Body of pancreas (tissue), 4 donors: ENCODE data around the gene ANTXR1. TPM values are rescaled to one million over a fixed set of nuclear protein-coding genes. Genes with fewer than 3 reads are reported as not detected.

Experiments
- ATAC-seq: fragments of 150-250 bp; one replicate; pipeline ENCODE4 v1.9.1; 2016
- DNase-seq, 4 donors: peaks; one replicate each; pipeline ENCODE4 v3.0.0-alpha.2; 2019
- H3K27ac ChIP-seq, 4 donors: fragments of 200-600 bp; sonication (generic); 1 replicate in 3 of 4; 2 replicates in 1 of 4; pipeline versions ENCODE4 v1.5.1 to v1.6.1; 2016 to 2019; ENCODE audit warnings: mild to moderate bottlenecking in 1 of 4, mixed read lengths in 1 of 4, moderate library complexity in 1 of 4
- H3K27me3 ChIP-seq, 2 donors: fragments of 200-600 bp; sonication (generic); one replicate each; pipeline ENCODE4 v1.6.0; 2016; ENCODE audit warnings: mild to moderate bottlenecking in 1 of 2
- H3K36me3 ChIP-seq, 2 donors: fragments of 200-600 bp; sonication (generic); replicated peaks in 1 of 2; 2 replicates each; pipeline ENCODE4 v1.5.1; 2016; ENCODE audit warnings: low read depth in 2 of 2; ENCODE audit not compliant: insufficient read depth in 1 of 2
- H3K4me1 ChIP-seq: fragments of 200-600 bp; sonication (generic); one replicate; pipeline ENCODE4 v1.6.0; 2016
- H3K4me3 ChIP-seq, 2 donors: fragments of 200-600 bp; sonication (generic); 1 replicate in 1 of 2; 2 replicates in 1 of 2; pipeline ENCODE4 v1.5.1; 2016 to 2019
- H3K9me3 ChIP-seq, 3 donors: fragments of 200-600 bp; sonication (generic); 1 replicate in 2 of 3; 2 replicates in 1 of 3; pipeline ENCODE4 v1.5.1; 2016
- CTCF ChIP-seq, 7 experiments: fragments of 450-650 bp in 4 of 7; fragments of 200-600 bp in 3 of 7; sonication (generic) in 3 of 7; IDR thresholded peaks; one replicate each; pipeline ENCODE4 v1.5.1; 2016 to 2019; ENCODE audit warnings: antibody characterized with exemption in 7 of 7
- POLR2A ChIP-seq, 3 donors: fragments of 450-650 bp; IDR thresholded peaks; one replicate each; pipeline ENCODE4 v1.6.1; 2016; ENCODE audit warnings: antibody characterized with exemption in 3 of 3, mild to moderate bottlenecking in 2 of 3
- WGBS, 2 donors: methylation state at CpG; one replicate each; pipeline ENCODE4 v1.1.5; 2017; 5-methylcytosine and 5-hydroxymethylcytosine counted together
- intact Hi-C: fragments of 100-400 bp; cut with DNase I; formaldehyde crosslinking; loops from one replicate; pipeline ENCODE4 v1.15.1; 2023
- total RNA-seq, 2 donors: library from RNA; depleted of rRNA; stranded (reverse); fragments of >200 nt; gene quantifications; one replicate each; pipeline ENCODE4 v1.1.0, GENCODE V29; 2016

Gene ANTXR1
- total RNA-seq, 2 donors from 2014 or later: 9.3 to 11.2 TPM

GRCh38 chr2:69013840-69014821 is 1.2 kb downstream of the ANTXR1 start:
- no peak for TF ChIP-seq CTCF (IDR thresholded peaks at IDR 0.05)
- DNase-seq: no peak
- intact Hi-C loops: no loop called here

GRCh38 chr2:69017080-69017479 is 4.1 kb downstream of the ANTXR1 start:
- intact Hi-C loops: no loop called here
- TF ChIP-seq POLR2A (IDR thresholded peaks at IDR 0.05) (no peak), CTCF (IDR thresholded peaks at IDR 0.05) (no peak)
- H3K9me3 ChIP-seq: no peaks in the 10 kb centered on the region
- H3K27ac ChIP-seq: no peak overlapping the region
- H3K4me3 ChIP-seq: no peak overlapping the region
- ATAC-seq: no peak
- WGBS, 2 donors: 64 to 72% methylated on average over 5 of the region's 5 CpGs
- DNase-seq: no peak
- peaks cover 10% of the 10 kb centered on the region for H3K4me1 ChIP-seq
- peaks cover 0 to 13% of the 10 kb centered on the region in 2 donors for H3K27me3 ChIP-seq
- no peaks in the 10 kb centered on the region for H3K36me3 ChIP-seq

More at GRCh38 chr2:69013840-69014821, 1.2 kb downstream of the ANTXR1 start:
- Histone ChIP-seq H3K27me3 (peaks cover 0 to 13% of the 10 kb centered on the region in 2 donors), H3K4me1 (peaks cover 10% of the 10 kb centered on the region), H3K4me3 (peak overlapping the region in 1 of 2 donors; percentile 44), H3K36me3 (no peaks in the 10 kb centered on the region), H3K9me3 (no peaks in the 10 kb centered on the region), H3K27ac (no peak overlapping the region)
- ATAC-seq: no peak
- 5 to 9% methylated on average over 20 of the region's 20 CpGs for WGBS, 2 donors

- peaks cover 0 to 13% of the 10 kb centered on the region in 2 donors for H3K27me3 ChIP-seq
- TF ChIP-seq POLR2A (IDR thresholded peaks at IDR 0.05): no peak
- no peak for TF ChIP-seq CTCF (IDR thresholded peaks at IDR 0.05)
- H3K4me1 ChIP-seq: peaks cover 10% of the 10 kb centered on the region
- 72 to 75% methylated on average over 3 of the region's 3 CpGs for WGBS, 2 donors
- H3K4me3 ChIP-seq: no peak overlapping the region
- no peak for DNase-seq
- no peak for ATAC-seq
- intact Hi-C loops: no loop called here
- H3K27ac ChIP-seq: no peak overlapping the region
- H3K9me3 ChIP-seq: no peaks in the 10 kb centered on the region
- H3K36me3 ChIP-seq: no peaks in the 10 kb centered on the region
These were observed 4.9 kb downstream of the ANTXR1 start for GRCh38 chr2:69017835-69018234.

- intact Hi-C loops: no loop called here
- Histone ChIP-seq H3K9me3 (no peaks in the 10 kb centered on the region), H3K27me3 (peaks cover 0 to 12% of the 10 kb centered on the region in 2 donors), H3K27ac (no peak overlapping the region), H3K4me3 (no peak overlapping the region), H3K36me3 (no peaks in the 10 kb centered on the region), H3K4me1 (peaks cover 3% of the 10 kb centered on the region)
- TF ChIP-seq POLR2A (IDR thresholded peaks at IDR 0.05) (no peak), CTCF (IDR thresholded peaks at IDR 0.05) (no peak)
- WGBS, 2 donors: 64 to 76% methylated on average over 4 of the region's 4 CpGs
- no peak for DNase-seq
- ATAC-seq: no peak
These were observed 5.7 kb downstream of the ANTXR1 start for GRCh38 chr2:69018678-69019095.
